Fibroblast of villous mesenchyme (primary cell): Measurements from ENCODE around the gene TBC1D20. TPM values are rescaled to one million over a fixed set of nuclear protein-coding genes. Genes with fewer than 3 reads are reported as not detected.
A peak's percentile ranks its signal among the peaks of the same experiment; 100 is the strongest.
"Not testable (repeated sequence)": the region's sequence is repeated elsewhere in the genome, so short reads cannot be mapped to it uniquely, and the experiment has no call there.

ENCODE experiments used
- DNase-seq: peaks from one replicate; pipeline ENCODE4 v3.0.0-alpha.2; 2010; ENCODE audit warnings: low read depth
- H3K4me3 ChIP-seq: 2 replicates; pipeline ENCODE4 v1.5.1; 2011; ENCODE audit warnings: low read depth, mild to moderate bottlenecking, low read length
- total RNA-seq: library from RNA; depleted of rRNA; stranded (reverse); fragments of >200 nt; gene quantifications from 2 replicates; pipeline ENCODE4 v1.2.3, GENCODE V29; 2012
- TF ChIP-seq, protein P1 (sequence below): IDR thresholded peaks from 2 replicates; pipeline ENCODE4 v1.5.1; 2012; ENCODE audit warnings: low read depth, mild to moderate bottlenecking, low read length; ENCODE audit not compliant: insufficient read depth

The TBC1D20 gene, protein sequence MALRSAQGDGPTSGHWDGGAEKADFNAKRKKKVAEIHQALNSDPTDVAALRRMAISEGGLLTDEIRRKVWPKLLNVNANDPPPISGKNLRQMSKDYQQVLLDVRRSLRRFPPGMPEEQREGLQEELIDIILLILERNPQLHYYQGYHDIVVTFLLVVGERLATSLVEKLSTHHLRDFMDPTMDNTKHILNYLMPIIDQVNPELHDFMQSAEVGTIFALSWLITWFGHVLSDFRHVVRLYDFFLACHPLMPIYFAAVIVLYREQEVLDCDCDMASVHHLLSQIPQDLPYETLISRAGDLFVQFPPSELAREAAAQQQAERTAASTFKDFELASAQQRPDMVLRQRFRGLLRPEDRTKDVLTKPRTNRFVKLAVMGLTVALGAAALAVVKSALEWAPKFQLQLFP
- 40.3 and 42.3 TPM in 2 replicates for total RNA-seq

DNA sequence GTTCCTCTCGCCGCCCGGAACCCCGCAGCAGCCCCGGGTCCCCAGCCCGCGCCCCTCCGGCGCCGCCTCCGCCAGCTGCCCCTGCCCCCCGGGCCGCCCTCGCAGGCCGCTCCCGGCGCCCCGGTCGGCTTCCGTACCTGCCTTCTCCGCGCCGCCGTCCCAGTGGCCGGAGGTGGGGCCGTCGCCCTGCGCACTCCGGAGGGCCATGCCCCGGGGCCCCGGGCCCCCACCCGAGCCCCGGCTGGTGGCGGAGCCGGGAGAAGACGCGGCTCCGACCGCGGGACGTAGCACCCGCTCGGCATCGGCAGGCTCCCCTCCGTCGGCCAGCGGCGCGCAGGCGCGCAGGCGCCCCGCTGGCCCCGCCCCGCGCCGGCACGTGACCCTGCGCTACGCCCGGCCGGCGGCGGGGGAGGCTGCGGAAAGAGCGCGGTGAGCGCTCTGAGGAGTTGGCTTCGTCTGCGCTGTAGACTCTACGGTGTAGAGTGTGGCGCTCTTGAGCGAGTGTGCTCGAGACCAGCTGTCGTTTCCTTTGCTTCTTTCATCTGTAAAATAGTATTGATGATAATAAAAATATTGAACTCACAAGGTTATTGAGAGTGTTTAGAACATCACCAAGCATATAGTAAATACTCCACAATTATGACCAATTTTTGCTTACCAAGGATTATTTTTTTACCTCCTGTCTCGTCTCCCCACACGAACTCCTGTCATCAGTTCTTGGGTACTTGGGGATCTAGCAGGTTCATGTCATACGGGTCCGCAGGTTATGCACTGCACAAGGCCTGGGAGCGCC is at the start of gene TBC1D20:
Gene TBC1D20, minus strand, starts transcription at position 335 of the 793 bp plus-strand sequence. Its CDS starts 128 bp downstream, at position 207.
- H3K4me3 ChIP-seq = peak within 1 kb of the TSS; percentile 91
- peak; percentile 86 for DNase-seq
- TF ChIP-seq, protein P1, sequence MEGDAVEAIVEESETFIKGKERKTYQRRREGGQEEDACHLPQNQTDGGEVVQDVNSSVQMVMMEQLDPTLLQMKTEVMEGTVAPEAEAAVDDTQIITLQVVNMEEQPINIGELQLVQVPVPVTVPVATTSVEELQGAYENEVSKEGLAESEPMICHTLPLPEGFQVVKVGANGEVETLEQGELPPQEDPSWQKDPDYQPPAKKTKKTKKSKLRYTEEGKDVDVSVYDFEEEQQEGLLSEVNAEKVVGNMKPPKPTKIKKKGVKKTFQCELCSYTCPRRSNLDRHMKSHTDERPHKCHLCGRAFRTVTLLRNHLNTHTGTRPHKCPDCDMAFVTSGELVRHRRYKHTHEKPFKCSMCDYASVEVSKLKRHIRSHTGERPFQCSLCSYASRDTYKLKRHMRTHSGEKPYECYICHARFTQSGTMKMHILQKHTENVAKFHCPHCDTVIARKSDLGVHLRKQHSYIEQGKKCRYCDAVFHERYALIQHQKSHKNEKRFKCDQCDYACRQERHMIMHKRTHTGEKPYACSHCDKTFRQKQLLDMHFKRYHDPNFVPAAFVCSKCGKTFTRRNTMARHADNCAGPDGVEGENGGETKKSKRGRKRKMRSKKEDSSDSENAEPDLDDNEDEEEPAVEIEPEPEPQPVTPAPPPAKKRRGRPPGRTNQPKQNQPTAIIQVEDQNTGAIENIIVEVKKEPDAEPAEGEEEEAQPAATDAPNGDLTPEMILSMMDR = peak; percentile 9

DNA sequence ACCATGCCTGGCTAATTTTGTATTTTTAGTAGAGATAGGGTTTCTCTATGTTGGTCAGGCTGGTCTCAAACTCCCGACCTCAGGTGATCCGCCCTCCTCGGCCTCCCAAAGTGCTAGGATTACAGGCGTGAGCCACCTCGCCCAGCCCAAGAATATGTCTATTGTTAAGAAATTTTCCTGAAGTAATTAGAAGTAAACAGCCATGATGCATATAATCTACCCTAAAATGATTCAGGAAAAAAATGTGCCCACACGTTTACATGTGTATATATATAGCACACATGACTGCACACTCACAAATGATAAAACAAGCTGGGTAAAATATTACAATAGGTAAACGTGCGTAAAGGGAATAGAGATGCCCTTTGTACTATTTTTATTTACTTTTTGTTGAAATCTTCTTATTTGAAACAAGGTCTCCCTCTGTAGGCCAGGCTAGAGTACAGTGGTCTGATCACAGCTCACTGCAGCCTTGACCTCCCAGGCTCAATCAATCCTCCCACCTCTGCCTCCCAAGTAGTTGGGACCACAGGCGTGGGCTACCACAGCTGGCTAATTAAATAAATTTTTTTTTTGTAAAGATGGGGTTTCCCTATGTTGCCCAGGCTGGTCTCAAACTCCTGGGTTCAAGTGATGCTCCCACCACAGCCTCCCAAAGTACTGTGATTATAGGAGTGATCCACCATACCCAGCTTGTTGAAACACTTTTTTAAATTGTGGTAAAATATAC is 48.2 kb upstream of the TBC1D20 start:
- DNase-seq, H3K4me3 ChIP-seq: not testable (repeated sequence)

DNA sequence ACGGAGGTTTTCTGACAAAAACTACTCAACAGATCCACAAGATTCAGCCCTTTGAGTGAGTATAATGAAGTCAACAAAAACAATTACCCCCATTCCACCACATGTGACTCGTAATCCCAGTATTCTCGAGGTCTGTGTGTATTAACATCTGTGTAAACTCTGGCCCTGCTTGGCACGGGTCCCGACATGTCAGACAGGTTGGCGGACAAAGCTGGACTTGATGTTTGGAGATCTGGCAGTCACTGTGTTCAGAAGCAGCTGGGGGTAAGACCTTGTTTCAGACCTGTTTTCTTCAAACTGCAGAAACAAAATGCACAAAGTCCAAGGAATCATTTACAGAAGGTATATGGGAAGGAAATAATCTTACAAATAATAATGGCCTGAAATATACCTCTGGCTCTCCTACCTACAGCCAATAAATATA is 46.0 kb upstream of the TBC1D20 start:
- H3K4me3 ChIP-seq = not testable (repeated sequence)
- DNase-seq = peak; percentile 12

DNA sequence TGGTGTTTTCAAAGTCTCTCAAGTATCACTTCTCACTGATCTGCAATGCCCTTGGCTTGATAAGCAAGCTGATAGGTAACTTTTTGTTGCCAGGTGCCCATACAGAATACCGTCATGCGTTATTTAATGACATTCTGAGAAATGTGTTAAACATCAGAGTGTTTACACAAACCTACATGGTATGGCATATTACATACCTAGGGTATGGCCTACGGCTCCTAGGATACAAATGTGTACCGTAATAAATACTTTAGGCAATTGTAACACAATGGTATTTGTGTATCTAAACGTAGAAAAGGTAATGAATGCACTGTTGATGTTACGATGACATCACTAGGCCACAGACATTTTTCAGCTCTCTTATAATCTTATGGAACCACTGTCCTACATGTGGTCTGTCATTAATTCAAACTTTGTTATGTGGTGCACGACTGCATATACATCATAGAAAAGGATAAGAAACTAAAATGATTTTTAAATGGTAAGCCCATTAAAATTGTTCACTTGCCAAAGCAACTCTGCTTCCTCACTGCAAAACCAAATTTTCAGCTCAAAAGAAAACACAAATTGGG is 45.5 kb upstream of the TBC1D20 start:
- no peak overlapping the region for H3K4me3 ChIP-seq
- TF ChIP-seq, protein P1 = no peak
- no peak for DNase-seq

DNA sequence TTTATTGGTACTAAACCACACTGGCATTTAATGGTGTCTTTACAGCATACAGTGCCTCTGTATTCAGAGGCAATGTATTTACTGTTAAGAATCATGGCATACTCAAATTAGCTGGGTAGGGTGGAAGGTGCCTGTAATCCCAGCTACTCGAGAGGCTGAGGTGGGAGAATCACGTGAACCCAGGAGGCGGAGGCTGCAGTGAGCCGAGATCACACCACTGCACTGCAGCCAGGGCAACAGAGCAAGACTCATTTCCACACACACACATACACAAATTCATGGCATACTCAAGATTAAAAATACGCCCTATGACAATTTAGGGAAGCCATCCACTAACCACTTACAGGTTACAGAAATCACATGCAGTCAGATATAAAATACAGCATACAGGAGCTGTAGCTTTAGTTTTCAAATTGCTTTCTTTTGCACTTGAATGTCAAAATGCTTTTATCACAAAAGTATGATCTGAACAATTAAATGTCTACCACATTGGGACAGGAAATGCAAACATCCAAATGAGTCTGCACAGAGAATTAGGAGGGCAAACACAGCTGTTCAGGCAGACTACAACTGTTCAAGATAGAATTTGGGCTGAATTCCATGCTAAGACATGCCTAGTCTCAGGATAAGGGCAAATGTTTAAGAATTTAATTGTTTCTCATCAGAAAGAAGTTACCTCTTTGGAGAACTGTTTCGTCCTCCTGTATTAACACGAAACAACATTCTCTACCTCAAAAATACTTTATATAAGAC is 44.8 kb upstream of the TBC1D20 start:
- TF ChIP-seq, protein P1 = no peak
- DNase-seq = no peak
- H3K4me3 ChIP-seq = no peak overlapping the region

DNA sequence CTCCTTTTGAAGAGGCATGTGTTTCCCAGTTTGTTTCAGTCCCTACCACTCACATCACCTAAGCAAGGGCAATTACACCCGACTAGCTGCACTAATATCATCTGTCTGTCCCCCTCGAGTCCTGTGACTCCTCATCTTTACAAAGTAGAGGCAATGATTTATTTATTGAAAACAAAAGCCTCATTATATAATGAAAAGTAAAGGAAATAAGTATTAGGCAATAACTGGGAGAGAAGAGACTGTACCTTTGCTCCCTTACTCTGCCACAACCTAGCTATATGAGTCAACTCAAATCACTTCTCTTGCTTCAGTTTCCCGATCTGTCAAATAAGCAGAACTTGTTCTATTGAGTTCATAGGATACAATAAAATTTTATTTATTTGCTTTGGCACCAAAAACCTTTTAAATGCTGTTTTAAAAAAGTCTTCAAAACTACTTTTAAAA is 42.3 kb upstream of the TBC1D20 start:
- TF ChIP-seq, protein P1 = no peak
- no peak for DNase-seq
- H3K4me3 ChIP-seq = no peak overlapping the region
